AG04450 (cell line): ENCODE data around the gene KRTAP2-3. TPM values are rescaled to one million over a fixed set of nuclear protein-coding genes. Genes with fewer than 3 reads are reported as not detected.

Experiments
- CTCF ChIA-PET: fragments of 300-600, 350-600 bp; formaldehyde crosslinking; extraction: SDS; loops from one replicate; lab custom pipeline; 2022; ENCODE audit warnings: antibody characterized with exemption, inconsistent platforms; lab: Charles Lee
- POLR2A ChIA-PET: fragments of 350-600 bp; formaldehyde crosslinking; extraction: SDS; loops from one replicate; lab custom pipeline; 2021; ENCODE audit warnings: antibody characterized with exemption, inconsistent platforms; lab: Yijun Ruan, JAX
- DNase-seq: peaks from one replicate; pipeline ENCODE4 v3.0.0-alpha.2; 2011; ENCODE audit warnings: low read depth, low spot score
- H3K27ac ChIP-seq: one replicate; pipeline ENCODE4 v1.5.1; 2012; ENCODE audit warnings: low read depth, low read length, control low read depth
- H3K27me3 ChIP-seq: one replicate; pipeline ENCODE4 v1.6.0; 2012; ENCODE audit warnings: low read length; ENCODE audit not compliant: control insufficient read depth, insufficient read depth
- H3K4me3 ChIP-seq: 2 replicates; pipeline ENCODE4 v1.5.1; 2011; ENCODE audit warnings: mild to moderate bottlenecking, low read depth, low read length, control low read depth
- H3K9me3 ChIP-seq: 2 replicates; pipeline ENCODE4 v1.5.1; 2012; ENCODE audit warnings: low read length; ENCODE audit not compliant: control insufficient read depth, insufficient read depth
- CTCF ChIP-seq: IDR thresholded peaks from 2 replicates; pipeline ENCODE4 v1.5.1; 2011; ENCODE audit warnings: low read depth, low read length, control low read depth, inconsistent platforms
- polyA plus RNA-seq: library from polyadenylated mRNA; depleted of rRNA; stranded (reverse); fragments of >200 nt; gene quantifications from 2 replicates; pipeline ENCODE4 v1.2.3, GENCODE V29; 2011; rRNA removed

KRTAP2-3 gene
- polyA plus RNA-seq, 1 experiment, result 1.3 TPM

- no peaks in the 10 kb centered on the region for H3K27me3 ChIP-seq
- H3K27ac ChIP-seq, result no peak overlapping the region
- ChIA-PET POLR2A (interaction anchor here (0.8 kb wide), 1 partner anchor 97 kb away, joined by 3 read pairs; no protein-coding TSS in a partner anchor), CTCF (no interaction called here)
- TF ChIP-seq CTCF, result no peak
- no peak for DNase-seq
- no peaks in the 10 kb centered on the region for H3K9me3 ChIP-seq
- H3K4me3 ChIP-seq, result no peak overlapping the region
These were observed 49.5 kb downstream of the KRTAP2-3 start for GRCh38 chr17:41010441-41010840.

GRCh38 chr17:41009936-41010335 lies 50.0 kb downstream of the KRTAP2-3 start:
- ChIA-PET POLR2A (interaction anchor here (0.8 kb wide), 1 partner anchor 97 kb away, joined by 3 read pairs; no protein-coding TSS in a partner anchor), CTCF (no interaction called here)
- H3K4me3 ChIP-seq, result no peak overlapping the region
- no peak for DNase-seq
- no peak for TF ChIP-seq CTCF
- no peak overlapping the region for H3K27ac ChIP-seq
- no peaks in the 10 kb centered on the region for H3K9me3 ChIP-seq
- H3K27me3 ChIP-seq, result no peaks in the 10 kb centered on the region

- ChIA-PET CTCF (no interaction called here), POLR2A (interaction anchor here (0.8 kb wide), 1 partner anchor 96 kb away, joined by 3 read pairs; no protein-coding TSS in a partner anchor)
- H3K27me3 ChIP-seq, result no peaks in the 10 kb centered on the region
- H3K9me3 ChIP-seq, result no peaks in the 10 kb centered on the region
- no peak overlapping the region for H3K27ac ChIP-seq
- H3K4me3 ChIP-seq, result no peak overlapping the region
- no peak for DNase-seq
- no peak for TF ChIP-seq CTCF
These were observed 50.6 kb downstream of the KRTAP2-3 start for GRCh38 chr17:41009301-41009760.

Other genes with a start within 250 kb of the KRTAP2-3 start
- 35.4 and 35.8 TPM in 2 replicates for gene KRT10, start 237.5 kb downstream of the KRTAP2-3 start, polyA plus RNA-seq
- not detected in 2 replicates for gene KRT12, start 192.9 kb downstream of the KRTAP2-3 start, polyA plus RNA-seq
- gene KRT20, start 174.9 kb downstream of the KRTAP2-3 start, polyA plus RNA-seq, result not detected in 2 replicates
- gene KRT23, start 122.5 kb downstream of the KRTAP2-3 start, polyA plus RNA-seq, result 0.06 TPM in 1 of 2 replicates, not detected in the other
- 0.11 TPM in 1 of 2 replicates, not detected in the other for gene KRT39, start 93.2 kb downstream of the KRTAP2-3 start, polyA plus RNA-seq
- not detected in 2 replicates for gene KRT40, start 75.8 kb downstream of the KRTAP2-3 start, polyA plus RNA-seq
- not detected in 2 replicates for gene KRTAP3-3, start 66.0 kb downstream of the KRTAP2-3 start, polyA plus RNA-seq
- not detected in 2 replicates for gene KRTAP3-2, start 60.2 kb downstream of the KRTAP2-3 start, polyA plus RNA-seq
- gene KRTAP3-1, start 51.0 kb downstream of the KRTAP2-3 start, polyA plus RNA-seq, result not detected in 2 replicates
- 16.9 and 20.2 TPM in 2 replicates for gene KRTAP1-5, start 32.9 kb downstream of the KRTAP2-3 start, polyA plus RNA-seq
- gene KRTAP1-4, start 29.9 kb downstream of the KRTAP2-3 start, polyA plus RNA-seq, result not detected in 2 replicates
- gene KRTAP1-3, start 25.2 kb downstream of the KRTAP2-3 start, polyA plus RNA-seq, result not detected in 2 replicates
- gene KRTAP1-1, start 18.7 kb downstream of the KRTAP2-3 start, polyA plus RNA-seq, result 0.19 and 0.27 TPM in 2 replicates
- not detected in 2 replicates for gene KRTAP2-1, start 12.8 kb downstream of the KRTAP2-3 start, polyA plus RNA-seq
- not detected in 2 replicates for gene KRTAP2-2, start 4.9 kb downstream of the KRTAP2-3 start, polyA plus RNA-seq
- gene KRTAP2-4, start 5.8 kb upstream of the KRTAP2-3 start, polyA plus RNA-seq, result not detected in 2 replicates
- not detected in 2 replicates for gene KRTAP4-7, start 24.0 kb upstream of the KRTAP2-3 start, polyA plus RNA-seq
- gene KRTAP4-8, start 38.0 kb upstream of the KRTAP2-3 start, polyA plus RNA-seq, result not detected in 2 replicates
- gene KRTAP4-16, start 42.1 kb upstream of the KRTAP2-3 start, polyA plus RNA-seq, result not detected in 2 replicates
- not detected in 2 replicates for gene KRTAP4-9, start 45.3 kb upstream of the KRTAP2-3 start, polyA plus RNA-seq
- not detected in 2 replicates for gene KRTAP4-11, start 58.3 kb upstream of the KRTAP2-3 start, polyA plus RNA-seq
- gene KRTAP4-12, start 64.1 kb upstream of the KRTAP2-3 start, polyA plus RNA-seq, result not detected in 2 replicates
- gene KRTAP4-6, start 80.4 kb upstream of the KRTAP2-3 start, polyA plus RNA-seq, result not detected in 2 replicates
- gene KRTAP4-5, start 89.7 kb upstream of the KRTAP2-3 start, polyA plus RNA-seq, result not detected in 2 replicates
- gene KRTAP4-4, start 100.6 kb upstream of the KRTAP2-3 start, polyA plus RNA-seq, result not detected in 2 replicates
- gene KRTAP4-3, start 108.1 kb upstream of the KRTAP2-3 start, polyA plus RNA-seq, result not detected in 2 replicates
- gene KRTAP4-2, start 118.1 kb upstream of the KRTAP2-3 start, polyA plus RNA-seq, result not detected in 2 replicates
- not detected in 2 replicates for gene KRTAP4-1, start 124.8 kb upstream of the KRTAP2-3 start, polyA plus RNA-seq
- gene KRTAP9-1, start 129.8 kb upstream of the KRTAP2-3 start, polyA plus RNA-seq, result not detected in 2 replicates
- gene KRTAP9-2, start 166.5 kb upstream of the KRTAP2-3 start, polyA plus RNA-seq, result not detected in 2 replicates
- gene KRTAP9-3, start 172.3 kb upstream of the KRTAP2-3 start, polyA plus RNA-seq, result not detected in 2 replicates
- not detected in 2 replicates for gene KRTAP9-8, start 177.9 kb upstream of the KRTAP2-3 start, polyA plus RNA-seq
- gene KRTAP9-4, start 189.6 kb upstream of the KRTAP2-3 start, polyA plus RNA-seq, result not detected in 2 replicates
- not detected in 2 replicates for gene KRTAP9-9, start 195.3 kb upstream of the KRTAP2-3 start, polyA plus RNA-seq
- not detected in 2 replicates for gene KRTAP9-6, start 205.3 kb upstream of the KRTAP2-3 start, polyA plus RNA-seq
- not detected in 2 replicates for gene KRTAP9-7, start 215.6 kb upstream of the KRTAP2-3 start, polyA plus RNA-seq
- not detected in 2 replicates for gene KRTAP29-1, start 242.7 kb upstream of the KRTAP2-3 start, polyA plus RNA-seq
- not detected in 2 replicates for gene KRTAP16-1, start 249.2 kb upstream of the KRTAP2-3 start, polyA plus RNA-seq